ENCODE measurements around the gene PPP2R2C.

PPP2R2C gene

GRCh38 chr4:6299875-6300274 is 172.5 kb downstream of the PPP2R2C start:
- DNase-seq, result no peak

GRCh38 chr4:6298852-6299251 is 173.6 kb downstream of the PPP2R2C start:
- no peak for DNase-seq

GRCh38 chr4:6298035-6298434 is 174.4 kb downstream of the PPP2R2C start:
- no peak for DNase-seq

- no peak for DNase-seq
Measured at GRCh38 chr4:6297266-6297815, 175.1 kb downstream of the PPP2R2C start.

GRCh38 chr4:6296026-6296425 is 176.4 kb downstream of the PPP2R2C start:
- no peak for DNase-seq

GRCh38 chr4:6295495-6295894 is 176.9 kb downstream of the PPP2R2C start:
- no peak for DNase-seq

GRCh38 chr4:6294705-6295421 is 177.6 kb downstream of the PPP2R2C start:
- DNase-seq, result no peak

GRCh38 chr4:6293661-6294060 is 178.8 kb downstream of the PPP2R2C start:
- DNase-seq, result no peak

- DNase-seq, result no peak
Measured at GRCh38 chr4:6293097-6293445, 179.3 kb downstream of the PPP2R2C start.

- DNase-seq, result no peak
Measured at GRCh38 chr4:6292376-6293096, 179.9 kb downstream of the PPP2R2C start.

- no peak for DNase-seq
Measured at GRCh38 chr4:6291784-6292297, 180.6 kb downstream of the PPP2R2C start.

GRCh38 chr4:6290769-6291547 is 181.5 kb downstream of the PPP2R2C start:
- DNase-seq, result no peak

GRCh38 chr4:6290256-6290655 is 182.2 kb downstream of the PPP2R2C start:
- no peak for DNase-seq

GRCh38 chr4:6288871-6289270 is 183.5 kb downstream of the PPP2R2C start:
- no peak for DNase-seq

- no peak for DNase-seq
Measured at GRCh38 chr4:6288342-6288741, 184.1 kb downstream of the PPP2R2C start.

GRCh38 chr4:6287017-6287788 is 185.2 kb downstream of the PPP2R2C start:
- DNase-seq, result no peak

- DNase-seq, result no peak
Measured at GRCh38 chr4:6283282-6283681, 189.1 kb downstream of the PPP2R2C start.

- DNase-seq, result no peak
Measured at GRCh38 chr4:6282314-6282771, 190.1 kb downstream of the PPP2R2C start.

GRCh38 chr4:6281436-6282313 is 190.7 kb downstream of the PPP2R2C start:
- no peak for DNase-seq

GRCh38 chr4:6280365-6280996 is 191.9 kb downstream of the PPP2R2C start:
- DNase-seq, result no peak

All from stimulated activated CD4-positive, alpha-beta T cell treated with anti-CD3 and anti-CD28 coated beads, Interleukin-12 subunit alpha, Interleukin-12 subunit beta, amount 100 ng/mL, for 4 hours (primary cell).